ENCODE results near the gene CYS1.

CYS1 gene

GRCh38 chr2:10078704-10079265 is 1.4 kb downstream of the CYS1 start:
- in situ Hi-C loops (cut with MboI; ENCODE audit: low pct_unique_long_range_greater_than_20kb, low sequenced_read_pairs, unreplicated experiment): no loop called here
- DNase-seq (ENCODE audit: low spot score): no peak
- TF ChIP-seq, protein P1, sequence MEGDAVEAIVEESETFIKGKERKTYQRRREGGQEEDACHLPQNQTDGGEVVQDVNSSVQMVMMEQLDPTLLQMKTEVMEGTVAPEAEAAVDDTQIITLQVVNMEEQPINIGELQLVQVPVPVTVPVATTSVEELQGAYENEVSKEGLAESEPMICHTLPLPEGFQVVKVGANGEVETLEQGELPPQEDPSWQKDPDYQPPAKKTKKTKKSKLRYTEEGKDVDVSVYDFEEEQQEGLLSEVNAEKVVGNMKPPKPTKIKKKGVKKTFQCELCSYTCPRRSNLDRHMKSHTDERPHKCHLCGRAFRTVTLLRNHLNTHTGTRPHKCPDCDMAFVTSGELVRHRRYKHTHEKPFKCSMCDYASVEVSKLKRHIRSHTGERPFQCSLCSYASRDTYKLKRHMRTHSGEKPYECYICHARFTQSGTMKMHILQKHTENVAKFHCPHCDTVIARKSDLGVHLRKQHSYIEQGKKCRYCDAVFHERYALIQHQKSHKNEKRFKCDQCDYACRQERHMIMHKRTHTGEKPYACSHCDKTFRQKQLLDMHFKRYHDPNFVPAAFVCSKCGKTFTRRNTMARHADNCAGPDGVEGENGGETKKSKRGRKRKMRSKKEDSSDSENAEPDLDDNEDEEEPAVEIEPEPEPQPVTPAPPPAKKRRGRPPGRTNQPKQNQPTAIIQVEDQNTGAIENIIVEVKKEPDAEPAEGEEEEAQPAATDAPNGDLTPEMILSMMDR (IDR thresholded peaks at IDR 0.05; ENCODE audit: extremely low read depth, insufficient read depth, missing control alignments): no peak

GRCh38 chr2:10078001-10078400 is 2.2 kb downstream of the CYS1 start:
- DNase-seq (ENCODE audit: low spot score): no peak
- TF ChIP-seq, protein P1 (IDR thresholded peaks at IDR 0.05; ENCODE audit: extremely low read depth, insufficient read depth, missing control alignments): no peak
- in situ Hi-C loops (cut with MboI; ENCODE audit: low pct_unique_long_range_greater_than_20kb, low sequenced_read_pairs, unreplicated experiment): no loop called here

GRCh38 chr2:10076988-10077527 is 3.2 kb downstream of the CYS1 start:
- in situ Hi-C loops (cut with MboI; ENCODE audit: low pct_unique_long_range_greater_than_20kb, low sequenced_read_pairs, unreplicated experiment): no loop called here
- DNase-seq (ENCODE audit: low spot score): no peak
- TF ChIP-seq, protein P1 (IDR thresholded peaks at IDR 0.05; ENCODE audit: extremely low read depth, insufficient read depth, missing control alignments): no peak

GRCh38 chr2:10076511-10076910 is 3.7 kb downstream of the CYS1 start:
- no peak for DNase-seq (ENCODE audit: low spot score)
- in situ Hi-C loops (cut with MboI; ENCODE audit: low pct_unique_long_range_greater_than_20kb, low sequenced_read_pairs, unreplicated experiment): no loop called here
- TF ChIP-seq, protein P1 (IDR thresholded peaks at IDR 0.05; ENCODE audit: extremely low read depth, insufficient read depth, missing control alignments): no peak

- in situ Hi-C loops (cut with MboI; ENCODE audit: low pct_unique_long_range_greater_than_20kb, low sequenced_read_pairs, unreplicated experiment): no loop called here
- TF ChIP-seq, protein P1 (IDR thresholded peaks at IDR 0.05; ENCODE audit: extremely low read depth, insufficient read depth, missing control alignments): no peak
- DNase-seq (ENCODE audit: low spot score): no peak
Measured at GRCh38 chr2:10075571-10076209, 4.5 kb downstream of the CYS1 start.

DNA sequence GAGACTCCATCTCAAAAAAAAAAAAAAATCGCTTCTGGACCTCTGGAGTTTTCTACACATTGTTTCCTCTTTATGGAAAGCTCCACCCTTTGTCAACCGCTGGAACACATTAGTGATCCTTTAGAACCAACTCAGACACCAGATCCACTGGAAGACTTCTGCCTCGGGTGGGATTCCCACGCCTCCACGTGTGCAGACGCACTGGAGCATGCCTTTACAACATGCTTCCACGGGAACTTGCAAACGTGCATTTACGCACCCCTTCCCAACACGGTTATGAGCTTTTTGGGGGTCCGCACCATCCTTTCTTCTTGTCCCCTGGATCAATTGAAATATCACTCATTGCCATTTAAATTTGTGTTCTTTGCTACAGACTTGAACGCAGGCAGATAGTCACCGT is 5.1 kb downstream of the CYS1 start:
- no peak for DNase-seq (ENCODE audit: low spot score)
- in situ Hi-C loops (cut with MboI; ENCODE audit: low pct_unique_long_range_greater_than_20kb, low sequenced_read_pairs, unreplicated experiment): no loop called here
- TF ChIP-seq, protein P1 (IDR thresholded peaks at IDR 0.05; ENCODE audit: extremely low read depth, insufficient read depth, missing control alignments): no peak

All from GM13977 (cell line).